GM12873 (cell line): ENCODE results near the gene VPS8.

Experiments used
- TF ChIP-seq, protein P1 (sequence below): IDR thresholded peaks from 2 replicates; pipeline ENCODE4 v1.5.1; 2012; ENCODE audit warnings: low read depth, mild to moderate bottlenecking, moderate library complexity, low read length, control low read depth; ENCODE audit not compliant: insufficient read depth; ENCODE audit errors: missing control alignments

VPS8 gene

DNA sequence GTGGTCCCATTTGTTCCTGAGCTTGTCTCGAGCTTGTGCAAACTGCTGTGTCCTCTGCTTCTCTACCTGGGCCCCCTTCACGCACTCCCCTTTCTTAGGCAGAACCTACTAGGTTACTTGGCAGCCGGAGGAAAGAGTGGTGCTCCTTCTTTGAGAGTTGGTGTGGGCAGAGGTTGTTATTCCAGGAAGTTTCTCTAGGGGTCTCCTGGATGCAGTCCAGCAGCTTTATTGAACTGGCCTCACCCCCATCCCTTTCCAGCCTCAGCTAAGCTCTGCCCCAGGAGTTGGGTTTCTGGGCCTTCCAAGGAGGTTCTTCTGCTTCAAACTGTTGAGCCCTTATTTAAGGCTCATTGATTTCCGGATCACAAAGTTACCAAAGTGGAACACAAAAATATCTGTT is 237.7 kb downstream of the VPS8 start:
- TF ChIP-seq, protein P1, sequence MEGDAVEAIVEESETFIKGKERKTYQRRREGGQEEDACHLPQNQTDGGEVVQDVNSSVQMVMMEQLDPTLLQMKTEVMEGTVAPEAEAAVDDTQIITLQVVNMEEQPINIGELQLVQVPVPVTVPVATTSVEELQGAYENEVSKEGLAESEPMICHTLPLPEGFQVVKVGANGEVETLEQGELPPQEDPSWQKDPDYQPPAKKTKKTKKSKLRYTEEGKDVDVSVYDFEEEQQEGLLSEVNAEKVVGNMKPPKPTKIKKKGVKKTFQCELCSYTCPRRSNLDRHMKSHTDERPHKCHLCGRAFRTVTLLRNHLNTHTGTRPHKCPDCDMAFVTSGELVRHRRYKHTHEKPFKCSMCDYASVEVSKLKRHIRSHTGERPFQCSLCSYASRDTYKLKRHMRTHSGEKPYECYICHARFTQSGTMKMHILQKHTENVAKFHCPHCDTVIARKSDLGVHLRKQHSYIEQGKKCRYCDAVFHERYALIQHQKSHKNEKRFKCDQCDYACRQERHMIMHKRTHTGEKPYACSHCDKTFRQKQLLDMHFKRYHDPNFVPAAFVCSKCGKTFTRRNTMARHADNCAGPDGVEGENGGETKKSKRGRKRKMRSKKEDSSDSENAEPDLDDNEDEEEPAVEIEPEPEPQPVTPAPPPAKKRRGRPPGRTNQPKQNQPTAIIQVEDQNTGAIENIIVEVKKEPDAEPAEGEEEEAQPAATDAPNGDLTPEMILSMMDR, result no peak

DNA sequence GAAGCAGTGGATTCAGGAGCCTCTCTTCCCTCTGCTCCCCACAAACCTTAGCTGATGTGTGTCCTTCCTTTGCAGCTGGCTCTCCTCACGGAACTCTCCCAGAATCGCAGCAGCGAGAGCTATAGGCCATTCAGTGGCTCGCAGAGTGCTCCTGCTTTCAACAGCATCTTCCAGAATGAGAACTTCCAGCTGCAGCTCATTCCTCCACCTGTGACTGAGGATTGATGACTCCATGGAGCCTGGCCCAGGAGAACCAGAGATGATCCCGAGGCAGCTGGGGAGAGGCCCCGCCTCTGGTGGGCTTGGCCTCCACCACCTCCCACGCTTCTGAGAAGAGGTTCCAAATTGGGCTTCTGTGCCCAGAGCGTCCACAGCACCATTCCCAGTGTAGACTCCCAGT is 239.8 kb downstream of the VPS8 start:
- TF ChIP-seq, protein P1, result no peak

DNA sequence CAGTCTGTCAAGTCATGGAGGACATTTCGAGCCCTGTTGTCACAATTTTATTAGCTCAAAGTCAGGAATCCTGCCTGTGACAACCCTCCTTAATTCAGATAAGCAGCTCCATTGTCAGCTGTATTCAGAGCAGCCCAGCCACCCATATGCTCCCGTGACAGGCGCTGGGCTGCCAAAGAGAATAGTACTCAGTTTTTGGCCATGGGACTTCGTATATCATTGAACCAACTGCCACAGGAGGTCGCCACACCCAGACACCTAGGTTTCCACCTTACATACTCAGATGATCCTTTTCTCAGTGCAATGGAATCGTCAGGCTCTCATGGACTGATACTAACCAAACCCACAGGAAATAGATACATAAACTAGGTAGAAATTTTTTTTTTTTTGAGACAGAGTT is 240.7 kb downstream of the VPS8 start:
- TF ChIP-seq, protein P1, result no peak

- TF ChIP-seq, protein P1, result no peak
Observed at GRCh38 chr3:185056908-185057307, 244.9 kb downstream of the VPS8 start.

- TF ChIP-seq, protein P1, result no peak
Observed at GRCh38 chr3:185057829-185058228, 245.9 kb downstream of the VPS8 start.

GRCh38 chr3:185058796-185059195 is 246.8 kb downstream of the VPS8 start:
- TF ChIP-seq, protein P1, result no peak

GRCh38 chr3:185059766-185060165 is 247.8 kb downstream of the VPS8 start:
- TF ChIP-seq, protein P1, result no peak
